Neutrophil (primary cell): ENCODE results near the gene RAC3.

ENCODE experiments used
- H3K27ac ChIP-seq: fragments of 200-600 bp; sonication (generic); 2 replicates; pipeline ENCODE4 v1.5.1; 2016; ENCODE audit warnings: mild to moderate bottlenecking, moderate library complexity
- H3K27me3 ChIP-seq: fragments of 200-600 bp; sonication (generic); 2 replicates; pipeline ENCODE4 v1.6.0; 2016; ENCODE audit warnings: mild to moderate bottlenecking
- H3K36me3 ChIP-seq: fragments of 200-600 bp; sonication (generic); 2 replicates; pipeline ENCODE4 v1.5.1; 2017
- H3K4me1 ChIP-seq, 2 experiments: fragments of 200-600 bp in 1 of 2; sonication (generic) in 1 of 2; 1 replicate in 1 of 2; 2 replicates in 1 of 2; pipeline versions ENCODE4 v1.5.1 to v1.6.1; 2013 to 2016; ENCODE audit warnings: low read depth in 1 of 2, low read length in 1 of 2, mild to moderate bottlenecking in 1 of 2, moderate library complexity in 1 of 2; ENCODE audit not compliant: control insufficient read depth in 1 of 2, insufficient read depth in 1 of 2
- H3K4me3 ChIP-seq, 2 experiments: fragments of 200-600 bp in 1 of 2; sonication (generic) in 1 of 2; 1 replicate in 1 of 2; 2 replicates in 1 of 2; pipeline ENCODE4 v1.5.1; 2013 to 2016; ENCODE audit warnings: low read depth in 1 of 2, low read length in 1 of 2, mild to moderate bottlenecking in 1 of 2, moderate library complexity in 1 of 2
- H3K9me3 ChIP-seq: fragments of 200-600 bp; sonication (generic); 2 replicates; pipeline ENCODE4 v1.5.1; 2016
- TF ChIP-seq, protein P1 (sequence below): fragments of 200-600 bp; sonication (generic); IDR thresholded peaks from 2 replicates; pipeline ENCODE4 v1.5.1; 2016; ENCODE audit warnings: antibody characterized with exemption

The RAC3 gene

GRCh38 chr17:82014432-82014831 lies 17.0 kb upstream of the RAC3 start:
- Histone ChIP-seq H3K27ac (no peak overlapping the region), H3K27me3 (no peaks in the 10 kb centered on the region), H3K9me3 (no peaks in the 10 kb centered on the region), H3K4me1 (no peaks in the 10 kb centered on the region), H3K36me3 (peaks cover 21% of the 10 kb centered on the region), H3K4me3 (no peak overlapping the region)
- TF ChIP-seq, protein P1, sequence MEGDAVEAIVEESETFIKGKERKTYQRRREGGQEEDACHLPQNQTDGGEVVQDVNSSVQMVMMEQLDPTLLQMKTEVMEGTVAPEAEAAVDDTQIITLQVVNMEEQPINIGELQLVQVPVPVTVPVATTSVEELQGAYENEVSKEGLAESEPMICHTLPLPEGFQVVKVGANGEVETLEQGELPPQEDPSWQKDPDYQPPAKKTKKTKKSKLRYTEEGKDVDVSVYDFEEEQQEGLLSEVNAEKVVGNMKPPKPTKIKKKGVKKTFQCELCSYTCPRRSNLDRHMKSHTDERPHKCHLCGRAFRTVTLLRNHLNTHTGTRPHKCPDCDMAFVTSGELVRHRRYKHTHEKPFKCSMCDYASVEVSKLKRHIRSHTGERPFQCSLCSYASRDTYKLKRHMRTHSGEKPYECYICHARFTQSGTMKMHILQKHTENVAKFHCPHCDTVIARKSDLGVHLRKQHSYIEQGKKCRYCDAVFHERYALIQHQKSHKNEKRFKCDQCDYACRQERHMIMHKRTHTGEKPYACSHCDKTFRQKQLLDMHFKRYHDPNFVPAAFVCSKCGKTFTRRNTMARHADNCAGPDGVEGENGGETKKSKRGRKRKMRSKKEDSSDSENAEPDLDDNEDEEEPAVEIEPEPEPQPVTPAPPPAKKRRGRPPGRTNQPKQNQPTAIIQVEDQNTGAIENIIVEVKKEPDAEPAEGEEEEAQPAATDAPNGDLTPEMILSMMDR: no peak

- H3K27me3 ChIP-seq: no peaks in the 10 kb centered on the region
- no peak overlapping the region for H3K4me3 ChIP-seq
- peaks cover 21% of the 10 kb centered on the region for H3K36me3 ChIP-seq
- H3K27ac ChIP-seq: no peak overlapping the region
- no peaks in the 10 kb centered on the region for H3K9me3 ChIP-seq
- no peaks in the 10 kb centered on the region for H3K4me1 ChIP-seq
- TF ChIP-seq, protein P1: no peak
These were observed 16.5 kb upstream of the RAC3 start for GRCh38 chr17:82014971-82015310.

DNA sequence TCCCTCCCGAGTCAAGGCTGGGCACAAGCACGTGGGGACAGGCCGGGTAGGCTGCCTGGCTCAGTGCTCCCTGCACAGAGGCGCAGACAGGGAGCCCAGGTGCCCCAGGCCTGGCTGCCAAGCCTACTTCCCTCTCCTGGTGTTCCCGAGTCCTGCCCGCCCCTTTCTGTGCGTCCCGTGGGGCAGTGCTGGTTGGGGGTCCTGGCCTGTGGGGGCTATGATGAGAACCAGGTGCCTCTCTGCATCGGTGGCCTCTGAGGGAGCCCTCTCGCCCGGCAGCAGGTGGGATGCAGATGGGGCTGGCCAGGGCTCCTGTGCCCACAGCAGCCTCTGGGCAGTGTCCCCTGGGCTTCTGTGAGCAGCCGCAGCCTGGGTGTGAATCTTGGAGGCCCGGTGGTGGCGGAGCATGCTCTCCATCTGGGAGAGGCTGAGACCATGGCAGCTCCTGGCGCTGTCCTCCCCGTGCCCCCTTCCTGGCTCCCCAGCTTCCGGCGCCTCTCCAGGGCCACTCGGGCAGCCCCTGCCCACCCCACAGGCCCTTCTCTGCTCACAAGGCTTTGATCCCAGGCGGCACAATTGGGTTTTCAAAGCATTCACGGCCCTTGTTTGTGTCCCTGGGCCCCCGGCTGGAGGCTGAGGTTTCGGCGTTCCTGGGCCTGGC lies 16.0 kb upstream of the RAC3 start:
- H3K4me1 ChIP-seq: no peaks in the 10 kb centered on the region
- no peak overlapping the region for H3K4me3 ChIP-seq
- H3K27ac ChIP-seq: no peak overlapping the region
- peaks cover 21% of the 10 kb centered on the region for H3K36me3 ChIP-seq
- H3K9me3 ChIP-seq: no peaks in the 10 kb centered on the region
- H3K27me3 ChIP-seq: no peaks in the 10 kb centered on the region
- TF ChIP-seq, protein P1: no peak

DNA sequence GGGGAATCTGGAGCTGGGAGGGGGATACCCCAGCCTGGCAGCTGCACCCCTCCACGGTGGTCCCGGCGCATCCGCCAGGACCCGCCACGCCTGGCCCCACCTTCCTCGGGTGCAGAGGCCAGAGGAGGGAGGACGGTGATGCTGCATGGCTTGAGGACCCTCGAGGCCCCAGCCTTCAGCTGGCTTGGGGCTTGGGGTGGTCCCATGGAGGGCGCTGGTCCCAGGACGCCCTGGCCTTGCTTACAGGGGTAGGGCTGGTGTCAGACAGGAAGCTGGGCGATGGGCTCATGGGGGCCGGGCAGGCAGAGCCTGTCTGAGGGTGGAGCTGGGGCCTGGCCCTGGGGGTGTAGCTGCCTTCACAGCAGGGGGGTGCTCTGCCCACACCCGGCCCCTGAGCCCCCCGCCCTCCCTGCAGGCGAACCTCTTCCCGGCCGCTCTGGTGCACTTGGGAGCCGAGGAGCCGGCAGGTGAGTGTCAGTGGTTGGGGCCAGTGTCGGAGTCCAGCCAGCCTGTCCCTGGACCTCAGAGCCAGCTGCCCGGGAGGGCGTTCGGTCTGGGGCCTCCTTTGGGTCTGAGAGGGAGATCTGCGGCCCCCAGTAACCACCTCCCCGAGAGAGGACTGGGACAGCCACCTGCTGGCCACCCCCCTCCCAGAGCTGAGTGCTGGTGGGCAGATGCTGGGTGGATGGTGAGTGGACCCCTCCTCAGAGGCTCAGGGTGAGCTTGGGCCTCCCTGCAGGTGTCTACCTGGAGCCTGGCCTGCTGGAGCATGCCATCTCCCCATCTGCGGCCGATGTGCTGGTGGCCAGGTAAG lies 15.2 kb upstream of the RAC3 start:
- Histone ChIP-seq H3K9me3 (no peaks in the 10 kb centered on the region), H3K4me1 (peaks cover 2 to 3% of the 10 kb centered on the region in 2 experiments), H3K4me3 (no peak overlapping the region), H3K27me3 (no peaks in the 10 kb centered on the region), H3K36me3 (peaks cover 20% of the 10 kb centered on the region), H3K27ac (no peak overlapping the region)
- TF ChIP-seq, protein P1: no peak

GRCh38 chr17:82016875-82017459 lies 14.5 kb upstream of the RAC3 start:
- H3K4me1 ChIP-seq: peaks cover 9 to 10% of the 10 kb centered on the region in 2 experiments
- no peaks in the 10 kb centered on the region for H3K27me3 ChIP-seq
- H3K27ac ChIP-seq: no peak overlapping the region
- no peak overlapping the region for H3K4me3 ChIP-seq
- H3K36me3 ChIP-seq: peaks cover 13% of the 10 kb centered on the region
- no peaks in the 10 kb centered on the region for H3K9me3 ChIP-seq
- TF ChIP-seq, protein P1: no peak
